NCI-H2081 (cell line): ENCODE data around the gene DIPK1A.

Experiments used
- DNase-seq, 2 experiments: peaks; one replicate each; lab custom pipeline; 2025; lab: John Stamatoyannopoulos, UW

The DIPK1A gene

DNA sequence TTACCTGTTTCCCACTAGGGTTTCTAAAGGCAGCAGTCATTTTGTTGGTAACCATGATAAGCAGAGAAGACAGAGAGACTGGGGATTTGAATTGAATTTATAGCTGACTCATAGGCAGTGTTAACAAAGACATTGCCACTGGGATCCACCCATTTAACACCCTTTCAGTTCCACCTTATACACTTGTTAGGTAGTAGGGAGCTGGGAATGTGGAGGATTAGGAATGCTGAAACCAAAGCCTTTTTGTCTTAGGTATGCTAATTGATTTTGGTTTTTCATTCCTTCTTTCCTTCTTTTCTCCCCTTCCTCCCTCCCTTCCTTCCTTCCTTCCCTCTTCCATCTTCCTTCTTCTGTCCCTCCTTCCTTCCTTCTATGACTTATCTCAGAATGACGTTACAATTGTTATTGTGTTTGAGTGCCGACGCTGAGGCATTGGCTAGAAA, 168.9 kb downstream of the DIPK1A start:
- peak in 1 of 2 experiments; percentile 24 for DNase-seq
